NCI-H1436 treated with DMSO at 0.1 percent for 48 hours (cell line): Measurements from ENCODE around the gene APP.
A peak's percentile ranks its signal among the peaks of the same experiment; 100 is the strongest.

Source experiments
- DNase-seq: peaks from one replicate; lab custom pipeline; 2025; lab: John Stamatoyannopoulos, UW

APP gene

GRCh38 chr21:26126168-26126553, 44.4 kb downstream of the APP start:
- no peak for DNase-seq

DNA sequence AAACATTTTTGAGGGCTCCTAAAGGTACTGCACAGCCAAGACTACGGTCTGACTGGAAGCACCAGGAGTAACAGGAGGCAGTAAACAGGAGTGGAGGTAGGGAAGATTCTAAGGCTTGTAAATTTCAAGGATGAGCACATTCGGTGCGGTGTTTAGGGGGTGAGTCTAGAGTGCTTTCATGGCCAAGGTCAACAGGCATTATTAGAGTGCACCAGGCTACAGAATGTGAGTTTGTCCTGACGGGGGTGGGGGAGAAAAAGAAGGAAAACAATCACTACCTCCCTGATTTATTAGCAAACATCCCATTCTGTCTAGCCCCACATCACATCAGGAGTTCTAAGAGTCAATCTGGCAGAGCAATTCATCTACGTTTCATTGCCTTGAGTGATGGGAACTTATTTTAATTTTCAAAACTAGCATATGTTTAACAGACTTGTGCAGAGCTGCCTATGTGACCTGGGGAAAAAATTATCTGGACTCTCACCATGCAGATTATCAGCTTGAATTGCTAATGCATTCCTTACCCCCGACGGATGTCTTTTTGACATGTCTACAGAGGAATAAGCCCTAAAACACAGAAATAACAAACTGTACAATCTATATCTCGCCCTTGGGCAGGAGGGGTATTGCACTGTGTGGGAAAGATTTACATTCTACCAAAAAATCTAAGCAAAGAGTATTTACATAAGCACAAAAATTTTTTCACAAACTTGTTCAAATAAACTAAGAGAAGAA, 45.0 kb downstream of the APP start:
- DNase-seq: no peak

GRCh38 chr21:26124896-26125295, 45.7 kb downstream of the APP start:
- DNase-seq: no peak

- no peak for DNase-seq
Measured at GRCh38 chr21:26124421-26124833, 46.1 kb downstream of the APP start.

- DNase-seq: no peak
Measured at GRCh38 chr21:26123012-26123411, 47.6 kb downstream of the APP start.

- no peak for DNase-seq
Measured at GRCh38 chr21:26120828-26121227, 49.7 kb downstream of the APP start.

DNA sequence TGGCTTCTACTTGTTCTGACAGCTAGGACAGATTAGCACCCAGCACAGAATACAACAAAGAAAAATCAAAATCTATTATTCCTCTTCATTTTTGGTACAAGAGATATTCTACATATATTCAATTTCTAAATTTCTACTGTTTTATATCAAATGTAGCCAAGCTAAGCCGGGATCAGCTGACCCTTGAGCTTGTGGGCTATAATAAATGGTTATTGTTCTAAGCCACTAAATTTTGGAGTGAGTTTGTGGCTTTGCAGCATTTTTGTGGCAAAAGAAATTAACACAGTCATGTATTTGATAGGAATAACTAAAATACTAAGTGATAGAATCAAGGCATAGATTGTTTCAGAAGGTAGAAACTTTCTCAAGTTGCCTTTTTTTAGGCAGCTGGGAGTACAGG, 50.7 kb downstream of the APP start:
- no peak for DNase-seq

- no peak for DNase-seq
Measured at GRCh38 chr21:26118938-26119540, 51.5 kb downstream of the APP start.

DNA sequence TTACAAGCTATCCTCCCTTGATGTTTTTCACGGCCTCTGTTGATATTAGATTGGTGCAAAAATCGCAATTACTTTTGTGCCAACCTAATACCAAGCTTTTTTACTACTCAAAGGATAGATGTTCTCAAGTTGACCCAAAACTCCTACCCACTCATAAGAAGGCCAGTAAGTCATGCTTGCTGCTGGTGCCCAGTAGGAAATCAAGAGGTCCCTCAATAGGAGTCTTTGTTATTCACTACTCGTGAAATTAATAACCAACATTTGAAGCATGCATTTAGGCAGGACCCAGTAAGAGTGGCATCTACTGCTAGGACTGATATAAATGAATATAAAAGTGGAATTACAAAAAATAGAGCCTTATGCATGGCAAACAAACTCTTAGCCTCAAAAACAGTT, 52.6 kb downstream of the APP start:
- DNase-seq: no peak

DNA sequence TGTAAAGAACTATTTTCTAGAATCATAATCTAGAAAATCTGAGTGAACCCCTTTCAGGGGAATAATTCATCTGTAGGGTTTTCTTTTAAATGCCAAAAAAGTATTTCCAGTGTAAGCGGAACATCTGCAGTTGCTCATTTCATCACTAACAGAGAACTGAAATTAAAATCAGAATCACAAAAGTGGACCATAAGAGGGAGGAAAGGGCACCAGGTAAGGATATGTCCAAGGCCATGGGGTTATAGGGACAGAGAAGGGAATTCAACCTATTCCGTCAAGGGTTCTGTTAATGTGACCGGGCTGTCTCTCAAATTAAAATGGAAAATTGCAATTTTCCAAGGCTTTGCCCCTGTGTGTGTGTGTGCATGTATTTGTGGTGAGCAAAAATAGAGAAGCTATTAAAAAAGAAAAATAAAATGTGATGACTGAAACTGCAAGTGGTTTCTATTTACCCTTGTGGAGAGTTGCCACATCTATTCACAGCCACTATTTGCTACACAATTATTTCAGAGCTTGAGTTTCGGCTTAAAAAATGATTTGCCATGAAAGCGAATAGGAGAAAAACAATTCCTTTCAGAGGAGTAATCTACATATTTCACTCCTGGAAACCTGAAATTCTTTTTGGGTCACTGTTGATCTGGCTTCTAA, 53.1 kb downstream of the APP start:
- no peak for DNase-seq

- no peak for DNase-seq
Measured at GRCh38 chr21:26116456-26117011, 54.0 kb downstream of the APP start.

DNA sequence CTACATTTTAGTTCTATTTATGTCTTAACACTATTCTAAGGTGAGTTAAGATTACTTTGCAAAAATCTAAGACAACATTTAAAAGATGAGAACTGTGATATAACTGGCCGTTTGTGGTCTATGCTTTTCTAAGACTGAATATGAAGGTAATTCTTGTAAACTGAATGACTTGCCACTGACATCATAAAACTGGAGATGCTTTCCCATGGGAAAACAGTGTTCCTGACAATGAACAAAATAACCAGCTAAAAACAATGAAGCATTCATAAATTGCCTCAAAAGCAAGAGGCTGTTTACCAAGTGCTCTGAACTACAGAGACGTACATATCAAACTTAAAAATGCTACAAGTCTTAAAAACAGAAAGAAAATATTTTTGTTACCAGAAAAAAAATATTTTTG, 54.7 kb downstream of the APP start:
- no peak for DNase-seq

- DNase-seq: peak; percentile 57
Measured at GRCh38 chr21:26115305-26115704, 55.3 kb downstream of the APP start.

GRCh38 chr21:26112975-26113374, 57.6 kb downstream of the APP start:
- no peak for DNase-seq

DNA sequence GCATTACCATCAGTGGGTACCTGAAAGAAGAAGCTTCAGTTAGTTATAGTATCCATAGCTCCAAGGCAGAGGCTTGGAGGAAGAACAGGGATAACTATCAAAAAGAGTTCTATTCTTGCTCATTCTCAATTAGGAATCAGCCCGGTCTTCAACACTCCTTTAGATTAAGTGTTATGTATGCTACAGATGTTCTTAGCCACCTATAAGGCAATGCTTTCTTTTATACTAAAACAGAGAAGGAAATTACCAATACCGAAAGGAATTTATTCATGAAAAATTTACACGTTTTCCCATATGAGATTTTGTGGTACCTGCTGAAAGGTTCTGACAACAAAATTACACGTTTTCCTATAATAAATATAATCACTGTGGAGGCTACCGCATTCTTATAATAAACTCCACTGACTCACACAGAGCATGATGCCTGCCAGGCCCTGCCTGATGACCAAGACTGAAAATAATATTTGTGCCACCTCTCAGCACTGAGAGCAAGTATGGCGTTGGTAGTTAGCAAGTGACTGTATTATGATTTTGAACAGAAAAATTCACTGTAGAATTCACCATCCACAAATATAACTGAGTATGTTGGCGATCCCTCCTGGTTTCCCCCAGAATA, 58.3 kb downstream of the APP start:
- DNase-seq: no peak

- DNase-seq: no peak
Measured at GRCh38 chr21:26110715-26111114, 59.9 kb downstream of the APP start.

DNA sequence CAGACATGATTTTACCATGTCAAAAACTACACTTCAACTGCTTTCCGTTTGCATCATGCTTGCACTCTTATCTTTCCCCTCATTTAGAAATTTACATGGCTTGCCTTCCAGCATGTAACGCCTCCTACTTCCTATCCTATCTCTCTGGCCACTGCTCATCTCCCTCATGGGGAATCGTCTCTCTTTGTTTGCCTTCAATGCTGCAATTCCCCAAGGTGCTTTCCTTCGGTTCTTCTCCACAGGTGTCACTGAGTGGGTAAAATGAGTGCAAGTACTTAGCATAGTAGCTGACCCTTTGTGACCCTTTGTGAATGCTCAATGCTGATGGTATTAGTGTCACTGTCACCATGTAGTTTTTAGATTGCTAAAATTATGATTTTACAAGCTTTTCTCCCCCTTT, 63.1 kb downstream of the APP start:
- DNase-seq: no peak

DNA sequence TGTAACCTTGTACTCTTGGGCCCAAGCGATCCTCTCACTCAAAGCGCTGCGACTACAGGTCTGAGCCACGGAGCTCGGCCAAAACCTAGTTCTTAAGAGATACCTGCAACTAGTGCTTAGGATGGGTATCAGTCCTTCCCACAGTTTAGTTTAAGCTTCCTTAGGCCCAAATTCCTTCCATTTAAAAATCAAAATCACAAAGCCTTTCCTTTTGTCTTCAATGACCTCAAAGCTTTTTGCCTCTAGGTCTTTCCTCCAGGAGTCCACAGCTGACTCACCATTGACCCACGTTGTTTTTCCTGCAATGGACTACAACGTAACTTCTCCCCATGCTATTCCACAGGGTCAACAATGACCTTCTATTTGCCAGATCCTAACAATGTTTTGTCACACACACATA, 64.0 kb downstream of the APP start:
- no peak for DNase-seq

DNA sequence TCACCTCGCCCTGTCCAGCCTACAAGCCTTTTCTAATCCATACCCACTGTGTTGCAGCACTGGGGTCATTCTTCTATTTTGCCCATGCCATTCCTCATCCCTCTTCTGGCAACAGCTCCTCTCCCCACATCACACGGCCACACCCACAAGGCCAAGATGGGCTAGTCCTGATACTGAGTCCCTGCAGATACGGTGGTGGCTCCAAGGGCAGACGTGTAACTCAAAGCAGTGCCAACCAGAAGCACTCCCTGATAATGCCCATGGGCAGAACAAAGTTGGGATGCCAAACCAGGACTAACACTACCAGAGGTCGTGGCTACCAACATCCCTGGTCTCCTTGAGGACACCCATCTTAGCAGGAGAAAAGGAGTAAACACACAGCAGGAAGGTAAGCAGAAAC, 64.8 kb downstream of the APP start:
- DNase-seq: no peak

DNA sequence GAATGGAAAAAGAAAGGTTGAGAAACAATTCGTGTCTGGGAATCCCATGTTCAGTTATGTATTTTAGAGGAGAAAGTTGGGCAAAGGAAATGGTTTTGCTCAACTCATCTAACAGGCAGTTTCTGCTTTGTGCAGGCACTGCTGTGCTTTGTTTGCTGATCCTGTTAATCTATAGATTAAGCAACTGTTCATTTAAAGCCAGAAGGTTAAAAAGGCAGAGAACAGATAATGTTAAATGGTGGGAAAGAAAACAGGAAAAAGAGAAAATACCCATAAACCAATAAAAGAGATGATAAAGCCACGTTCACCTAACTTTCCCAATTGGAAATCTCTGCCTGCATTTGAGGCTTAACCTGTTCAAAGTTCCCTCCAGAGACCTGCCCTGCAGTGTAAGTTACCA, 70.0 kb downstream of the APP start:
- DNase-seq: no peak

- no peak for DNase-seq
Measured at GRCh38 chr21:26099610-26100219, 70.9 kb downstream of the APP start.

DNA sequence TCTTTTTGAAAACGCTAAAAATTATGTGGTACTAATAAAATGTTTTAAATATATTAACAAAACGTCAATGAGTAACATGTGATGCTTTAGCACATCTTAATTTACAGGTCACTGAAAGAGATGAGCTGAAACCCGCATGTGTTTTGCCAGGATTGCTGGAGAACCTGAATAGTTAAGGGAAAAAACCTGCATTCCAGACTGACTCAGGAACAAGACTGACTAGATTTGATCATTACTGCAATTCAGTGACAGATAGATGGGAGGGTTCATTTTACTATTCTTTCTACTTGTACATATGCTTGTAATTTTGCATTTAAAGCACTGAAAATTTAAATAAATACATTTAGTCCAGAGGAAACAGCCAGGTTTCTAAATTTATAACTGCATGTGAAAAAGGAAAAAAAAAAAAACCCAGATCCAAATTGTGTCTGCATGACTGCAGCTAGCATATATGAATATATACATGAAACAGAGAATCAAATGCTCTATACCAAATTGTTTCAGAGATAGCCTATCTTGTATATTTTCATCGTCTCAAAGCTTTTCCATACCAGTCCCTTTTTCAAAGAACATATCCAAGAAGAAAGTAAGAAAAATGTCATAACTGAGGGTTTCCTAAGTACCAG, 71.7 kb downstream of the APP start:
- DNase-seq: no peak
